ENCODE measurements around the gene CAMK2G. TPM values are rescaled to one million over a fixed set of nuclear protein-coding genes. Genes with fewer than 3 reads are reported as not detected.

The CAMK2G gene

GRCh38 chr10:73762915-73763314 is 111.4 kb downstream of the CAMK2G start:
- no peaks in the 10 kb centered on the region for H3K9me3 ChIP-seq (replicated peaks in 1 of 2; ENCODE audit: control insufficient read depth in 2 of 2, insufficient read depth in 1 of 2, low read depth in 1 of 2, low read length in 2 of 2)
- no peak overlapping the region for H3K14ac ChIP-seq (ENCODE audit: low read length)
- no peak for DNase-seq (ENCODE audit: low spot score)
- no peak overlapping the region for H3K4ac ChIP-seq (ENCODE audit: low read length)
- H3K4me2 ChIP-seq (ENCODE audit: insufficient read depth, low read length, poor library complexity, severe bottlenecking), result no peak overlapping the region
- H4K91ac ChIP-seq (ENCODE audit: low read depth, low read length, poor library complexity), result no peak overlapping the region
- H2AFZ ChIP-seq (ENCODE audit: low read length), result no peak overlapping the region
- no peak overlapping the region for H4K8ac ChIP-seq (ENCODE audit: low read depth, low read length)
- no peak overlapping the region for H3K23ac ChIP-seq (ENCODE audit: low read depth, low read length, poor library complexity)
- H2BK12ac ChIP-seq (ENCODE audit: low read length), result no peak overlapping the region
- no peaks in the 10 kb centered on the region for H3K4me1 ChIP-seq (ENCODE audit: control insufficient read depth in 2 of 2, insufficient read depth in 1 of 2, low read depth in 1 of 2, low read length in 2 of 2)
- no peak overlapping the region for H3K27ac ChIP-seq (replicated peaks; ENCODE audit: low read length)
- H2AK5ac ChIP-seq (ENCODE audit: low read depth, low read length), result no peak overlapping the region
- no peaks in the 10 kb centered on the region for H3K27me3 ChIP-seq (ENCODE audit: control insufficient read depth in 3 of 3, insufficient read depth in 3 of 3, low read depth in 1 of 3, low read length in 3 of 3)
- no peak overlapping the region for H2BK15ac ChIP-seq (ENCODE audit: low read length)
- no peak overlapping the region for H3K4me3 ChIP-seq (ENCODE audit: low read length in 2 of 2)
- no peak overlapping the region for H3K9ac ChIP-seq (ENCODE audit: low read depth, low read length, poor library complexity)
- no CpG with 5 or more reads among the region's 2 CpGs for WGBS, 2 donors (ENCODE audit: extremely low coverage in 2 of 2, insufficient read length in 2 of 2, insufficient replicate concordance in 1 of 2)
- no peak overlapping the region for H3K18ac ChIP-seq (ENCODE audit: low read length)
- H3K79me1 ChIP-seq (ENCODE audit: low read depth, low read length), result peaks cover 3% of the 10 kb centered on the region
- peaks cover 57 to 96% of the 10 kb centered on the region in 2 donors for H3K36me3 ChIP-seq (replicated peaks in 1 of 2; ENCODE audit: control insufficient read depth in 2 of 2, insufficient read depth in 2 of 2, low read length in 2 of 2)
- H2BK120ac ChIP-seq (ENCODE audit: low read depth, low read length), result no peak overlapping the region
- no peak overlapping the region for H2BK5ac ChIP-seq (ENCODE audit: low read length)

Small RNAs within 50 kb of the gene (small RNA-seq; reads per million reads assigned to genes)
- gene AC022400.9 (ENCODE audit: insufficient read depth) (not detected), gene ZSWIM8-AS1 (ENCODE audit: insufficient read depth) (not detected)

Data from neuronal stem cell (in vitro differentiated cells).